G401.6 (cell line): ENCODE measurements around the gene SHISAL2A.
"Not testable (repeated sequence)": the region's sequence is repeated elsewhere in the genome, so short reads cannot be mapped to it uniquely, and the experiment has no call there.

ENCODE experiments used
- FAIRE-seq: peaks from 2 replicates; lab custom pipeline; 2012; peaks lifted over from hg19 to GRCh38; lab: Jason Lieb, UNC

The SHISAL2A gene

DNA sequence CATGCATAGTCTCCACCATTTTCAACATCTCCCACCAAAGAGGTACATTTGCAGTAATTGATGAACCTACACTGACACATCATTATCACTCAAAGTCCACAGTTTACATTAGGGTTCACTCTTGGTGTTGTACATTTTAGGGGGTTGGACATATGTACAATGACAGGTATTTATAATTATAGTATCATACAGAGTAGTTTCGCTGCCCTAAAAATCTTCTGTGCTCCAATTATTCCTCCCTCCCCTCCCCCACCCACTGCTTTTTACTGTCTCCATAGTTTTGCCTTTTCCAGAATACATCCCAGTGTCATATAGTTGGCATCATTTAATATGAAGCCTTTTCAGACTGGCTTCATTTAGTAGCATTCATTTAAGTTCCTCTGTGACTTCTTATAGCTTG lies 51.6 kb downstream of the SHISAL2A start:
- no peak for FAIRE-seq

GRCh38 chr1:52686261-52686751 lies 53.3 kb downstream of the SHISAL2A start:
- peak; percentile 17 for FAIRE-seq

GRCh38 chr1:52686830-52687229 lies 53.9 kb downstream of the SHISAL2A start:
- FAIRE-seq, result no peak

GRCh38 chr1:52691821-52692220 lies 58.9 kb downstream of the SHISAL2A start:
- no peak for FAIRE-seq

GRCh38 chr1:52692697-52693096 lies 59.7 kb downstream of the SHISAL2A start:
- no peak for FAIRE-seq

- FAIRE-seq, result not testable (repeated sequence)
These were observed 60.4 kb downstream of the SHISAL2A start for GRCh38 chr1:52693351-52693750.

- no peak for FAIRE-seq
These were observed 60.9 kb downstream of the SHISAL2A start for GRCh38 chr1:52693843-52694242.

- no peak for FAIRE-seq
These were observed 62.7 kb downstream of the SHISAL2A start for GRCh38 chr1:52695627-52696026.

GRCh38 chr1:52697795-52698674 lies 65.1 kb downstream of the SHISAL2A start, which contains the start of gene COA7:
Gene COA7 (minus strand): TSS chr1:52698347. CDS start chr1:52698326, 21 bp downstream.
- FAIRE-seq, result no peak

- no peak for FAIRE-seq
These were observed 70.2 kb downstream of the SHISAL2A start for GRCh38 chr1:52702886-52703787.

DNA sequence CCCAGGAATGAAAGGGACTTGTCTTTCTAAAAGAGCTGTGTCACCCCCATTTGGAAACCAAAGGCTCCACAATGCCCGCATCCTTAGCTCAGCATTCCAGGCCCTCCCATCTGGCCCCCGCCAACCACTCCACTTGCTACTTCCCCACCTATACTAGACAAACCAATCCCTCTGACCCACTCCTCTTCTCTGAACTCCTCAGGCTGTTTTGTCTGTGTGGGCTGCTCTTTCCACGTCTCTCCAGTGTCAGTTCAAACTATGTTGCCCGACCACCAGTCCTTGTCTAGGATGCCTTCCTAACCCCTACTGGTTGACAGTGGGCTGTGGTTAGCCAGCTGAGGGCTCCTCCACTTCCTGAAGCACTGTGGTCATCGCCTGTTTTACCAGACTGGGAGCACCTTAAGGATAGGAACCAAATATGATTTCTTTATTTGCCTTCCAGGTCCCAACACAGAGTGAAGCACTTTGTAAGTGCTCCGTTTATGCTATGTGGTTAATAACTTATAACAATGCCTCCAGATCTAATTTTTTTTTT lies 73.2 kb downstream of the SHISAL2A start:
- no peak for FAIRE-seq
